Common myeloid progenitor, CD34-positive (primary cell): ENCODE measurements around the gene CD46.

Experiments
- CTCF ChIA-PET: fragments of 350-600 bp; sonication (Branson Sonifier 250); formaldehyde crosslinking; loops from one replicate; lab custom pipeline; 2021; ENCODE audit warnings: antibody characterized with exemption; lab: Charles Lee
- POLR2A ChIA-PET: fragments of 350-600 bp; sonication (Branson Sonifier 250); formaldehyde crosslinking; loops from one replicate; lab custom pipeline; 2021; ENCODE audit warnings: antibody characterized with exemption; lab: Charles Lee
- DNase-seq, 3 donors: peaks; one replicate each; pipeline versions ENCODE4 v3.0.0 to v3.0.0-alpha.2; 2013
- H3K27ac ChIP-seq, 2 experiments: 1 replicate in 1 of 2; 2 replicates in 1 of 2; pipeline ENCODE4 v1.7.0; 2013; ENCODE audit warnings: inconsistent platforms in 2 of 2, low read length in 2 of 2, mild to moderate bottlenecking in 2 of 2, low read depth in 1 of 2, moderate library complexity in 1 of 2; ENCODE audit not compliant: severe bottlenecking in 2 of 2, insufficient read depth in 1 of 2, poor library complexity in 1 of 2
- H3K27me3 ChIP-seq, 5 experiments: replicated peaks in 2 of 5; 1 replicate in 3 of 5; 2 replicates in 2 of 5; pipeline versions ENCODE4 v1.6.1 to v1.7.0; 2013; ENCODE audit warnings: low read length in 4 of 5, mild to moderate bottlenecking in 2 of 5, moderate library complexity in 2 of 5, inconsistent platforms in 1 of 5; ENCODE audit not compliant: insufficient read depth in 5 of 5, control insufficient read depth in 4 of 5
- H3K36me3 ChIP-seq, 4 experiments: 1 replicate in 2 of 4; 2 replicates in 2 of 4; pipeline versions ENCODE4 v1.6.1 to v1.7.0; 2013; ENCODE audit warnings: low read length in 3 of 4, control low read depth in 1 of 4, mild to moderate bottlenecking in 1 of 4; ENCODE audit not compliant: control insufficient read depth in 4 of 4, insufficient read depth in 4 of 4
- H3K4me1 ChIP-seq, 4 experiments: 1 replicate in 3 of 4; 2 replicates in 1 of 4; pipeline versions ENCODE4 v1.6.1 to v1.7.1; 2013; ENCODE audit warnings: low read length in 3 of 4, mild to moderate bottlenecking in 3 of 4, control low read depth in 1 of 4, inconsistent platforms in 1 of 4, moderate library complexity in 1 of 4; ENCODE audit not compliant: control insufficient read depth in 4 of 4, insufficient read depth in 4 of 4; ENCODE audit errors: control extremely low read depth in 1 of 4
- H3K4me3 ChIP-seq, 7 experiments: 1 replicate in 4 of 7; 2 replicates in 3 of 7; pipeline versions ENCODE4 v1.5.1 to v1.7.0; 2013; ENCODE audit warnings: mild to moderate bottlenecking in 7 of 7, low read length in 6 of 7, moderate library complexity in 6 of 7, inconsistent platforms in 2 of 7, low read depth in 2 of 7, control low read depth in 1 of 7; ENCODE audit not compliant: insufficient read depth in 4 of 7, control insufficient read depth in 1 of 7; ENCODE audit errors: extremely low read depth in 1 of 7
- H3K9me3 ChIP-seq, 5 experiments: 1 replicate in 4 of 5; 2 replicates in 1 of 5; pipeline versions ENCODE4 v1.6.1 to v1.7.1; 2013; ENCODE audit warnings: low read length in 4 of 5, mild to moderate bottlenecking in 2 of 5, inconsistent platforms in 1 of 5, low read depth in 1 of 5, moderate library complexity in 1 of 5; ENCODE audit not compliant: control insufficient read depth in 4 of 5, insufficient read depth in 2 of 5; ENCODE audit errors: control extremely low read depth in 1 of 5
- WGBS: methylation state at CpG from one replicate; pipeline ENCODE4 v1.1.5; 2013; ENCODE audit not compliant: insufficient coverage; 5-methylcytosine and 5-hydroxymethylcytosine counted together

Gene CD46

GRCh38 chr1:207817778-207818751 is 66.2 kb downstream of the CD46 start:
- H3K4me1 ChIP-seq, result peaks cover 0 to 39% (median 23%) of the 10 kb centered on the region in 4 experiments
- peaks cover 8 to 94% (median 50%) of the 10 kb centered on the region in 4 experiments for H3K36me3 ChIP-seq
- DNase-seq, result no peak
- no peaks in the 10 kb centered on the region for H3K27me3 ChIP-seq
- ChIA-PET CTCF (interaction anchor here (0.9 to 35.8 kb wide), 7 partner anchors 9 to 90 kb away, joined by 3 to 1057 read pairs (median 3); no protein-coding TSS in a partner anchor), POLR2A (no interaction called here)
- H3K27ac ChIP-seq, result no peak overlapping the region
- H3K9me3 ChIP-seq, result no peaks in the 10 kb centered on the region
- no peak overlapping the region for H3K4me3 ChIP-seq
- 91% methylated on average over 26 of the region's 48 CpGs for WGBS

DNA sequence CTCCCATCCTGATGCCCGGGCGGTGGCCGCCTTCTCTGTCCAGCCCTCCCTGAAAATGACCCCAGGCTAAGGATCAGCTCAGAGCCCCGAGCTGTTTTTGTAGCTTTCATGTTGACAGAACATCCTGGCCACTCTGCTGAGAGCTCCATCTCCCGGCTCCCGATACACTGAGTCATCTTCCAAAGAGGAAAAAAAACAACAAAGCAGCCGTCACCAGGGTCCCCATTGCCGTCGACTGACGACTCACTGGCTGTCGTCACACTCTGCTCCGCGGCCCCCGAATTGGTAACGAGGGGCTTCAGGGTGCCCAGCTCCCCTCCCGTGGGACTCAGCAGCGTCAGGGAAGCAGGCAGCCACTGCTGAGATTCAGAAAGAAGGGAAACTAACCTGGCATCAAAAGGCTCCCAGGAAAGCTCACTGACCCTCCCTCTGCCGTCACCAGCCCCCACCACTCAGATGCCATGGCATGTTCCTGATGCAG is 67.2 kb downstream of the CD46 start:
- H3K27me3 ChIP-seq, result no peaks in the 10 kb centered on the region
- no peaks in the 10 kb centered on the region for H3K9me3 ChIP-seq
- H3K27ac ChIP-seq, result no peak overlapping the region
- no peak for DNase-seq
- ChIA-PET CTCF (interaction anchor here (0.6 to 35.8 kb wide), 7 partner anchors 9 to 89 kb away, joined by 3 to 1057 read pairs (median 3); no protein-coding TSS in a partner anchor), POLR2A (interaction anchor here (0.9 kb wide), 1 partner anchor 19 kb away, joined by 3 read pairs; no protein-coding TSS in a partner anchor)
- WGBS, result 92% methylated on average over 15 of the region's 18 CpGs
- H3K4me1 ChIP-seq, result peaks cover 1 to 46% (median 30%) of the 10 kb centered on the region in 4 experiments
- H3K36me3 ChIP-seq, result peaks cover 8 to 86% (median 46%) of the 10 kb centered on the region in 4 experiments
- H3K4me3 ChIP-seq, result no peak overlapping the region

DNA sequence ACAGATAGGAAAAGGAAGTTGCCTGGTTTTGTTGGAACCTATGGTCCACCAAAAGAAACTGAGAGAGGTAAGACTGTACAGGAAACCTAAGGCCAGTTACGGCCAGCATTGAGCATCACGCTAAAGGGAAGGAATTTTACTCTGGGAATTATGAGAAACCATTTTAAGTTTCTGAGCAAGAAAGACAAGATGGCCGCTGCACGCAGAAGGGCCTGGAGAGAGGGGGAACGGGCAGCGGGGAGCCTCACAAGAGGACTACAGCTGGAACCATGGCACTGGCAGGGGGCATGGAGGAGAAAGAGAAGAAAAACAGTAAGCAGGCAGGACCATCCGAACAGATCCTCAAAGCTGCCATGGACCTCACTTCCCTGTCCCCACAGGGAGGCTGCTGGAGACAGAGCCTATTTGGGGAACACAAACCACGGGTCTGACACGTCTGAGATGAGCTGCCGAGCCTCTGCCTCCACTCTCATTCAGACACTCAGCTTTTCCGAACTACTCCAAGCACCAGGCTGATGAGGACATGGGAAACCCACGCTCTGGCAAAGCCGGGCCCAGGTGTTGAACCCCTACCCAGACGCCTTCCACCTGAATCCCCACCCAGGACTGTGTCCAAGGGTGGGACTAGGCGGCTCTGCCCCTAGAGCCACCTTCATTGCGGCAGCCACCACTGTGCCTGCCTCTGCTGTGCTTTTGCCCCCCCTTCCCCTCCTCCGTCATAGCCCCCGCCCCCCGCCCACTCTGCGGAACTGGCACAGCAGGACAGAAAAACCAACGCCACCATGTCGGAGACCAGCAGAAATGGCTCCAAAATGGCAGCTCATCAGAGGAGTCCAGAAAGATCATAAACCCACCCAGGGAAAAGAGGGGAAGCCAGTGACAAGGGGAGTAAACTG is 69.0 kb downstream of the CD46 start:
- no peaks in the 10 kb centered on the region for H3K9me3 ChIP-seq
- peaks cover 3 to 73% (median 31%) of the 10 kb centered on the region in 4 experiments for H3K36me3 ChIP-seq
- DNase-seq, result no peak
- peak overlapping the region in 1 of 7 experiments; percentile 1 for H3K4me3 ChIP-seq
- ChIA-PET POLR2A (interaction anchor here (0.6 kb wide), 1 partner anchor 12 kb away, joined by 8 read pairs; no protein-coding TSS in a partner anchor), CTCF (interaction anchor here (1.2 to 35.8 kb wide), 4 partner anchors 21 to 64 kb away, joined by 3 to 1057 read pairs (median 8); no protein-coding TSS in a partner anchor)
- no peaks in the 10 kb centered on the region for H3K27me3 ChIP-seq
- peaks cover 16 to 62% (median 44%) of the 10 kb centered on the region in 4 experiments for H3K4me1 ChIP-seq
- H3K27ac ChIP-seq, result no peak overlapping the region
- WGBS, result 94% methylated on average over 13 of the region's 22 CpGs

- H3K27ac ChIP-seq, result no peak overlapping the region
- H3K4me1 ChIP-seq, result peaks cover 21 to 62% (median 43%) of the 10 kb centered on the region in 4 experiments
- WGBS, result 97% methylated on average over 16 of the region's 17 CpGs
- H3K9me3 ChIP-seq, result no peaks in the 10 kb centered on the region
- no peaks in the 10 kb centered on the region for H3K27me3 ChIP-seq
- H3K4me3 ChIP-seq, result peak overlapping the region in 4 of 7 experiments; percentile 37 to 82 (median 65)
- ChIA-PET POLR2A (interaction anchor here (0.6 kb wide), 1 partner anchor 13 kb away, joined by 8 read pairs; no protein-coding TSS in a partner anchor), CTCF (interaction anchor here (1.2 to 35.8 kb wide), 6 partner anchors 11 to 63 kb away, joined by 3 to 1057 read pairs (median 8); no protein-coding TSS in a partner anchor)
- DNase-seq, result no peak
- H3K36me3 ChIP-seq, result peaks cover 3 to 66% (median 25%) of the 10 kb centered on the region in 4 experiments
Measured at GRCh38 chr1:207821464-207822045, 69.7 kb downstream of the CD46 start.

GRCh38 chr1:207822124-207822601 is 70.3 kb downstream of the CD46 start:
- peaks cover 26 to 64% (median 45%) of the 10 kb centered on the region in 4 experiments for H3K4me1 ChIP-seq
- no peaks in the 10 kb centered on the region for H3K27me3 ChIP-seq
- WGBS, result 82% methylated on average over 6 of the region's 8 CpGs
- ChIA-PET POLR2A (interaction anchor here (0.9 kb wide), 1 partner anchor 25 kb away, joined by 3 read pairs; no protein-coding TSS in a partner anchor), CTCF (interaction anchor here (0.9 to 35.8 kb wide), 8 partner anchors 8 to 123 kb away, joined by 3 to 1057 read pairs (median 8); no protein-coding TSS in a partner anchor)
- H3K4me3 ChIP-seq, result peak overlapping the region in 4 of 7 experiments; percentile 49 to 82 (median 65)
- no peaks in the 10 kb centered on the region for H3K9me3 ChIP-seq
- H3K27ac ChIP-seq, result peak overlapping the region in 1 of 2 experiments; percentile 62
- DNase-seq, result no peak
- H3K36me3 ChIP-seq, result peaks cover 3 to 64% (median 19%) of the 10 kb centered on the region in 4 experiments
